Activated T-helper 1 cell treated with anti-CD3 and anti-CD28 coated beads, Interleukin-2, amount 50 U/mL, for 16 hours (primary cell): ENCODE results near the gene GJB3.
"Not testable (repeated sequence)": the region's sequence is repeated elsewhere in the genome, so short reads cannot be mapped to it uniquely, and the experiment has no call there.

Source experiments
- DNase-seq, 2 donors: peaks; one replicate each; pipeline ENCODE4 v3.0.0-alpha.2; 2020; ENCODE audit warnings: low read depth in 1 of 2, low spot score in 1 of 2

The GJB3 gene

GRCh38 chr1:34785231-34785874 is 4.3 kb downstream of the GJB3 start:
- no peak for DNase-seq

GRCh38 chr1:34785875-34786470 is 5.0 kb downstream of the GJB3 start:
- DNase-seq: no peak

- peak in 1 of 2 donors; percentile 34 for DNase-seq
These were observed 5.7 kb downstream of the GJB3 start for GRCh38 chr1:34786521-34787325.

GRCh38 chr1:34787461-34788420 is 6.7 kb downstream of the GJB3 start:
- no peak for DNase-seq

- no peak for DNase-seq
These were observed 10.0 kb downstream of the GJB3 start for GRCh38 chr1:34790985-34791384.

- DNase-seq: no peak
These were observed 11.4 kb downstream of the GJB3 start for GRCh38 chr1:34792424-34792823.

GRCh38 chr1:34792868-34793727 is 12.1 kb downstream of the GJB3 start, which contains the start of gene GJA4:
Gene GJA4 (plus strand): TSS chr1:34792999. CDS start chr1:34794214, 1,215 bp downstream.
- DNase-seq: no peak

GRCh38 chr1:34794001-34794789 is 13.2 kb downstream of the GJB3 start:
- DNase-seq: no peak

GRCh38 chr1:34794790-34795180 is 13.8 kb downstream of the GJB3 start:
- no peak for DNase-seq

GRCh38 chr1:34795916-34796315 is 14.9 kb downstream of the GJB3 start:
- DNase-seq: no peak

GRCh38 chr1:34796990-34797389 is 16.0 kb downstream of the GJB3 start:
- no peak for DNase-seq

- DNase-seq: no peak
These were observed 19.2 kb downstream of the GJB3 start for GRCh38 chr1:34800214-34800613.

GRCh38 chr1:34803770-34804169 is 22.8 kb downstream of the GJB3 start:
- DNase-seq: no peak

- no peak for DNase-seq
These were observed 25.4 kb downstream of the GJB3 start for GRCh38 chr1:34806396-34806795.

- DNase-seq: no peak
These were observed 27.2 kb downstream of the GJB3 start for GRCh38 chr1:34808051-34808810.

GRCh38 chr1:34810781-34811180 is 29.8 kb downstream of the GJB3 start:
- DNase-seq: not testable (repeated sequence)

- DNase-seq: no peak
These were observed 35.3 kb downstream of the GJB3 start for GRCh38 chr1:34816332-34816731.

- DNase-seq: no peak
These were observed 35.8 kb downstream of the GJB3 start for GRCh38 chr1:34816778-34817177.

GRCh38 chr1:34818862-34819261 is 37.8 kb downstream of the GJB3 start:
- DNase-seq: not testable (repeated sequence)
